ENCODE data around the gene MTA3.

DNA sequence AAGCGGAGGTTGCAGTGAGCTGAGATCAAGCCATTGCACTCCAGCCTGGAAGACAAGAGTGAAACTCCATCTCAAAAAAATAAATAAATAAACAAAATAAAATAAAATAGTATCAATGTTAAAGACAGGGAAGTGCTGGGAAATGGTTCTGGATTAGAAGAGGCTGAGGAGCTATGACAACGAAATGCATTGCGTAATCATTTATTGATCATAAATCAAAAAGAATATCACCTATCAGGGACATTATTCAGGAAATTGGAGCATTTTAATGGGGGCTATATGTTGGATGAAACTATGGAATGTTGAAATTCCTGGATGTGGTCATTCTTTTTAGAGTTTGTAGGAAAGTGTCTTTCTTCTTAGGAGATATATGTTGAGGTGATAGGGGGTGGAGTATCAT lies 30.9 kb upstream of the MTA3 start:
- TF ChIP-seq, protein P1, sequence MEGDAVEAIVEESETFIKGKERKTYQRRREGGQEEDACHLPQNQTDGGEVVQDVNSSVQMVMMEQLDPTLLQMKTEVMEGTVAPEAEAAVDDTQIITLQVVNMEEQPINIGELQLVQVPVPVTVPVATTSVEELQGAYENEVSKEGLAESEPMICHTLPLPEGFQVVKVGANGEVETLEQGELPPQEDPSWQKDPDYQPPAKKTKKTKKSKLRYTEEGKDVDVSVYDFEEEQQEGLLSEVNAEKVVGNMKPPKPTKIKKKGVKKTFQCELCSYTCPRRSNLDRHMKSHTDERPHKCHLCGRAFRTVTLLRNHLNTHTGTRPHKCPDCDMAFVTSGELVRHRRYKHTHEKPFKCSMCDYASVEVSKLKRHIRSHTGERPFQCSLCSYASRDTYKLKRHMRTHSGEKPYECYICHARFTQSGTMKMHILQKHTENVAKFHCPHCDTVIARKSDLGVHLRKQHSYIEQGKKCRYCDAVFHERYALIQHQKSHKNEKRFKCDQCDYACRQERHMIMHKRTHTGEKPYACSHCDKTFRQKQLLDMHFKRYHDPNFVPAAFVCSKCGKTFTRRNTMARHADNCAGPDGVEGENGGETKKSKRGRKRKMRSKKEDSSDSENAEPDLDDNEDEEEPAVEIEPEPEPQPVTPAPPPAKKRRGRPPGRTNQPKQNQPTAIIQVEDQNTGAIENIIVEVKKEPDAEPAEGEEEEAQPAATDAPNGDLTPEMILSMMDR (conservative IDR thresholded peaks at IDR 0.05 in 1 of 2, IDR thresholded peaks at IDR 0.05 in 1 of 2; ENCODE audit: low read depth in 1 of 2, low read length in 2 of 2) = no peak
- TF ChIP-seq EZH2 (IDR thresholded peaks at IDR 0.05; ENCODE audit: low read length, missing control alignments) = no peak

Data from fibroblast of lung (primary cell).